Stomach (tissue), 9 donors: ENCODE measurements around the gene CA11. TPM values are rescaled to one million over a fixed set of nuclear protein-coding genes. Genes with fewer than 3 reads are reported as not detected.

Experiments
- DNase-seq, 2 donors: peaks; one replicate each; pipeline versions ENCODE4 v3.0.0 to v3.0.0-alpha.2; 2013 to 2019
- H3K27ac ChIP-seq, 5 donors: fragments of 200-600 bp in 4 of 5; sonication (generic) in 4 of 5; one replicate each; pipeline ENCODE4 v1.5.1; 2013 to 2019; ENCODE audit warnings: mild to moderate bottlenecking in 1 of 5, moderate library complexity in 1 of 5
- H3K27me3 ChIP-seq, 3 donors: fragments of 200-600 bp; sonication (generic); one replicate each; pipeline ENCODE4 v1.5.1; 2017 to 2019; ENCODE audit warnings: mixed run types in 1 of 3
- H3K36me3 ChIP-seq, 4 donors: fragments of 200-600 bp; sonication (generic); 1 replicate in 3 of 4; 2 replicates in 1 of 4; pipeline ENCODE4 v1.5.1; 2016 to 2019
- H3K4me1 ChIP-seq, 4 donors: fragments of 200-600 bp; sonication (generic); one replicate each; pipeline ENCODE4 v1.5.1; 2016 to 2019
- H3K4me3 ChIP-seq, 4 donors: fragments of 200-600 bp; sonication (generic) in 3 of 4; one replicate each; pipeline ENCODE4 v1.5.1; 2016 to 2019; ENCODE audit warnings: mild to moderate bottlenecking in 1 of 4
- H3K9me3 ChIP-seq, 4 donors: fragments of 200-600 bp; sonication (generic); one replicate each; pipeline ENCODE4 v1.5.1; 2016 to 2019
- EP300 ChIP-seq: sonication (generic); formaldehyde crosslinking; IDR thresholded peaks from one replicate; pipeline ENCODE4 v1.6.1; 2017; ENCODE audit warnings: antibody characterized with exemption
- POLR2A ChIP-seq, 4 donors: fragments of 450-650 bp; IDR thresholded peaks; one replicate each; pipeline ENCODE4 v1.6.1; 2016; ENCODE audit warnings: antibody characterized with exemption in 4 of 4, control low read depth in 2 of 4, mild to moderate bottlenecking in 1 of 4, moderate library complexity in 1 of 4
- POLR2AphosphoS5 ChIP-seq, 3 donors: sonication (generic); formaldehyde crosslinking; IDR thresholded peaks; one replicate each; pipeline ENCODE4 v1.6.1; 2016; ENCODE audit warnings: antibody characterized with exemption in 3 of 3
- WGBS, 5 donors: extraction: QIAGEN DNeasy Blood & Tissue Kit in 3 of 5; methylation state at CpG; one replicate each; pipeline versions ENCODE4 v1.1.5 to v1.1.7; 2013 to 2018; 5-methylcytosine and 5-hydroxymethylcytosine counted together
- intact Hi-C: fragments of 100-400 bp; cut with DNase I; formaldehyde crosslinking; loops from one replicate; pipeline ENCODE4 v1.15.1; 2023; ENCODE audit warnings: low total_unique reads
- polyA plus RNA-seq, 3 donors: library from polyadenylated mRNA; stranded (reverse); fragments of 200-250 nt; gene quantifications; one replicate each; pipeline ENCODE4 v1.2.3, GENCODE V29; 2013
- total RNA-seq, 5 donors: library from RNA; depleted of rRNA; stranded (reverse); fragments of >200 nt; gene quantifications; one replicate each; pipeline versions ENCODE4 v1.1.0 to v1.2.3, GENCODE V29; 2014 to 2016
- TF ChIP-seq, protein P1 (sequence below), 7 experiments: fragments of 450-650 bp in 4 of 7; fragments of 200-600 bp in 3 of 7; sonication (generic) in 3 of 7; IDR thresholded peaks; one replicate each; pipeline ENCODE4 v1.5.1; 2016 to 2019; ENCODE audit warnings: antibody characterized with exemption in 7 of 7, control low read depth in 2 of 7, mild to moderate bottlenecking in 1 of 7
- donor health status: healthy with polysubstance abuse.
- donor health status: Bipolar disorder and iron deficiency.
- donor health status: healthy.

CA11 gene
- total and polyA plus RNA-seq, 8 donors = 1.8 to 33.0 (median 15.8) TPM; not detected in 1

DNA sequence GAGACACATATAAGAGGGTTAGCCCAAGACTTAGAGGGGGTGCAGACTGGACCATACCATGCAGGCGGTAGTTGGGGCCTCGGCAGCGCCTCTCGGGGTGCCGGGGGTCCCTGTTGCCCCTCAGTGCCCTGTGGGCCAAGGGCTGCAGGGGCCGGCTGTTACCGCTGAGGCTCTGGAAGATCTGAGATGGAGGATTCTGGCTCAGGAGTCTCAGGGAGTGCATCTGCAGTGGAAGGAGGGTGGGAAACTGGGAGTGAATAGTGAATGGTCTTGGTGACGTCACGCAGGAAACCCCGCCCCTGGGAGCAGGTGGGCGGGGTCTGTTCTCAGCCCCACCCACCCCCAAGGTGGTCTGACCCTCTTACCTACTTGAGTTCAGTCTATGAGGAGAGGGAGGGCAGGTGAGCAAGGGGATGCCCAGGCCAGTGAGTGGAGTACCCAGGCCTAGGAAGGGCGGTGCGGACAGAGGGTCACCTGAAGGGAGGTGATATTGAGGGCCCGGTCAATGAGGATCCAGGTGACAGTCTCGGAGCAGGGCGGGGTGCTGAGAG is 7.1 kb downstream of the CA11 start:
- TF ChIP-seq POLR2A (IDR thresholded peaks at IDR 0.05) = no peak
- TF ChIP-seq POLR2AphosphoS5 (IDR thresholded peaks at IDR 0.05) = no peak
- no peak for TF ChIP-seq EP300
- TF ChIP-seq, protein P1, sequence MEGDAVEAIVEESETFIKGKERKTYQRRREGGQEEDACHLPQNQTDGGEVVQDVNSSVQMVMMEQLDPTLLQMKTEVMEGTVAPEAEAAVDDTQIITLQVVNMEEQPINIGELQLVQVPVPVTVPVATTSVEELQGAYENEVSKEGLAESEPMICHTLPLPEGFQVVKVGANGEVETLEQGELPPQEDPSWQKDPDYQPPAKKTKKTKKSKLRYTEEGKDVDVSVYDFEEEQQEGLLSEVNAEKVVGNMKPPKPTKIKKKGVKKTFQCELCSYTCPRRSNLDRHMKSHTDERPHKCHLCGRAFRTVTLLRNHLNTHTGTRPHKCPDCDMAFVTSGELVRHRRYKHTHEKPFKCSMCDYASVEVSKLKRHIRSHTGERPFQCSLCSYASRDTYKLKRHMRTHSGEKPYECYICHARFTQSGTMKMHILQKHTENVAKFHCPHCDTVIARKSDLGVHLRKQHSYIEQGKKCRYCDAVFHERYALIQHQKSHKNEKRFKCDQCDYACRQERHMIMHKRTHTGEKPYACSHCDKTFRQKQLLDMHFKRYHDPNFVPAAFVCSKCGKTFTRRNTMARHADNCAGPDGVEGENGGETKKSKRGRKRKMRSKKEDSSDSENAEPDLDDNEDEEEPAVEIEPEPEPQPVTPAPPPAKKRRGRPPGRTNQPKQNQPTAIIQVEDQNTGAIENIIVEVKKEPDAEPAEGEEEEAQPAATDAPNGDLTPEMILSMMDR (IDR thresholded peaks at IDR 0.05) = no peak
- 73 to 78% (median 76%) methylated on average over 16 of the region's 16 CpGs for WGBS, 5 donors
- H3K4me3 ChIP-seq = peak overlapping the region in 1 of 4 donors; percentile 62

DNA sequence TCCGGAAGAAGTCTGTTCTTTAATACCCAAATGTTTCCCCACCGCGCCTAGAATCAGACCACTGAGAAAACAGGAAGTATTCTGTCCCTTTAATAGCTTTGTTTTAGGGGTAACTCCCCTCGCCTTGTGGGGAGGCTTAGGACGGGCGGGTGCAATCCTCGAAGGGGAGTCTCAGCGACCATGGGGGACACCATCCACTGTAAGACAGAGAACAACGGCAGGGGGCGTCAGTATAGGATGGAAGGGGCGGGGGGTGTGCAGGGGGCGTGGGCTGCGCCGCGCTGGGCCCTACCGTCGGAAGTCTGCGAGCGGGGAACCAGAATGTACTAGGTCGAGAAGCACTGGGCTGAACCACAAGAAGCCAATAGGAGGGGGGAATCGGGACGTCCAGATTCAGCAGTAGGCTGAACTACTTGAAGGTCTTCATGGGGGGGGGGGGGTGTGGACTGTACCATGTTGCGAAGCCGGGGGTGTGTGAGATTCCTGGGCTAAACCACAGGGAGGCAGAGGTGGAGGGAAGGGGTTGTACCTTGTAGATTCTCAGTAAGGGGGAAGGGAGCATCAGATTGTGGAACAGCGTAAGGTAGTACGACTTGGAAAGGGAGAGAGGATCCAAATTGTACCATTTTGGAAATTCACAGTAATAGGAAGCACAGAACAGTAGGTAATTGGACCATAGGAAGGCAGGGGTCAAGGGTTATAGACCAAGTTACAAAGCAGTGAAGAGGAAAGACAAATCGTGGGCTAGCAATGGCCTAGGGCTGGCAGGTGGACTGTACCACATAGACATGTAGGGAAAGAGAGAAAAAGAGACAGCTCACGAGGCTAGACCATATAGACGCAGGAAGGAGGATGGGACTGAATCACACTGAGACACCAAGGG is 7.8 kb downstream of the CA11 start:
- H3K9me3 ChIP-seq = no peaks in the 10 kb centered on the region
- H3K4me3 ChIP-seq = peak overlapping the region; percentile 62 to 81 (median 76)
- H3K4me1 ChIP-seq = peaks cover 43 to 67% (median 55%) of the 10 kb centered on the region in 4 donors
- peak; percentile 83 to 97 for DNase-seq
- H3K27ac ChIP-seq = peak overlapping the region; percentile 90 to 98 (median 96)
- no peaks in the 10 kb centered on the region for H3K27me3 ChIP-seq
- intact Hi-C loops = no loop called here
- no peaks in the 10 kb centered on the region for H3K36me3 ChIP-seq
- WGBS, 5 donors = 6 to 9% (median 9%) methylated on average over 29 of the region's 29 CpGs
- TF ChIP-seq EP300 (no peak), POLR2AphosphoS5 (IDR thresholded peaks at IDR 0.05) (peak; percentile 27 to 78 (median 59)), POLR2A (IDR thresholded peaks at IDR 0.05) (peak in 2 of 4 donors; percentile 20 to 35)
- TF ChIP-seq, protein P1 (IDR thresholded peaks at IDR 0.05) = peak in 1 of 7 experiments; percentile 0

More for the DNA sequence above, 7.1 kb downstream of the CA11 start:
- peak overlapping the region; percentile 90 to 98 (median 96) for H3K27ac ChIP-seq
- DNase-seq = peak in 1 of 2 donors; percentile 64
- intact Hi-C loops = no loop called here
- peaks cover 36 to 59% (median 48%) of the 10 kb centered on the region in 4 donors for H3K4me1 ChIP-seq
- no peaks in the 10 kb centered on the region for H3K9me3 ChIP-seq
- no peaks in the 10 kb centered on the region for H3K36me3 ChIP-seq
- no peaks in the 10 kb centered on the region for H3K27me3 ChIP-seq

DNA sequence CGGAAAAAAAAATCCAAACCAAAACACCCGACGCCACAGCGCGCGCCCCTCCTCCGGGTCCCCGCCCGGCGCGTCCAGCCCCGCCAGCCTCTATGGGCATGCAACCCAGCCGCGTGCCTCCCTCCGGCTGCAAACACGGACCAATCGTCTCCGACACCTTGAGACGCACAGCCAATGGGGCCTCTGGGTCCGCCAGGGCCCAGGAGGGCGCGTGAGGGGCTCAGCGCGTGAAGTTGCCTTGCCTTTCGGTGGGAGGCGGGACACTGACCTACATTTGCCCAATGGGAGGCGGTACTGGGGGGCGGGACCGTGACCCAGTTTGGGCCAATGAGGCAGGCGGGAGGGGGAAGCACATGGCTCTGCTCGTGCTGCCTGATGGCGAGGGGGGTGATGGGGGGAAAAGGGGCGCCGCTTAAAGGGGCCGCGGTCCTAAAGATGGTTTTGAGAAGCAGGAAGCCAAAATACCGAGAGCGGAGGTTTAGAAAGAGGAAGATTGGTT is 8.5 kb downstream of the CA11 start:
- DNase-seq = peak; percentile 99 to 100
- peak; percentile 42 to 92 (median 89) for TF ChIP-seq POLR2AphosphoS5 (IDR thresholded peaks at IDR 0.05)
- TF ChIP-seq POLR2A (IDR thresholded peaks at IDR 0.05) = no peak
- TF ChIP-seq EP300 = no peak
- TF ChIP-seq, protein P1 (IDR thresholded peaks at IDR 0.05) = peak in 1 of 7 experiments; percentile 16
- intact Hi-C loops = no loop called here

DNA sequence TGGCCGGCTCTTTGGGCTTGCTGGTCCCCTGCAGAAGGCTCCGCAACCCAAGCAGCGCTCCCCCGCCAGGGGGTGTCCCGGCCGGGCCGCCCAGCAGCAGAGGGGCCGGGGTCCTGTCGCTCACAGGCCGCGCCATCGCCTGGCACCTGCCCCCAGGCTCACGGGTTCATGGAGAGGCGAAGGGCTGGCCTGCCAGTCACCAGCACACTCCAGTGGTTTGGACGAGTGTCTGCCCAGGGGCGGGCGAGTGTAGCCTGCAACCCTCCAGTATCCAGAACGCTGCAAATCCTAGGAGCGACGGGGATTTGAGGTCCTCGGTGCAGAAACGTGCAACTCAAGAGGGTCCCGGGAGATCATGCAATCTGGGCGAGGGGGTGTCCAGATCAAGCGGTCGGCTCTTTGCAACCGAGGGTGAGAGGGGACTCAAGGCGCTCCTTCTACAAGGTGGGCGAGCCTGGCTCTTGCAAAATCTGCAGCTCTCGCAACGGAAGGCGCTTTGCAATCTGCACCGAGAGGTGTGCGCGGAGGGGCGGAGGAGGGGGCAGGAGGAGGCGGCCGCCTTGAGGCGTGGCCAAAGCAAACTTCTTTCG is 9.0 kb downstream of the CA11 start, which contains the start of gene DBP:
Gene DBP, minus strand, starts transcription at position 521 of the 590 bp plus-strand sequence. Its CDS starts 385 bp downstream, at position 136.
- peak within 1 kb of the TSS; percentile 62 to 81 (median 76) for H3K4me3 ChIP-seq
- 0 to 1% (median 0%) methylated on average over 29 to 40 of the region's 40 CpGs for WGBS, 5 donors
- peaks cover 54 to 79% (median 66%) of the 10 kb centered on the region in 4 donors for H3K4me1 ChIP-seq
- DNase-seq = peak in 1 of 2 donors; percentile 45
- peaks cover 0 to 12% (median 7%) of the 10 kb centered on the region in 4 donors for H3K36me3 ChIP-seq
- TF ChIP-seq, protein P1 (IDR thresholded peaks at IDR 0.05) = no peak
- TF ChIP-seq POLR2A (IDR thresholded peaks at IDR 0.05) (no peak), POLR2AphosphoS5 (IDR thresholded peaks at IDR 0.05) (no peak), EP300 (no peak)
- intact Hi-C loops = no loop called here
- H3K27ac ChIP-seq = peak within 1 kb of the TSS; percentile 90 to 98 (median 96)
- H3K27me3 ChIP-seq = no peaks in the 10 kb centered on the region
- H3K9me3 ChIP-seq = no peaks in the 10 kb centered on the region

More for the DNA sequence above, 8.5 kb downstream of the CA11 start:
- WGBS, 5 donors = 0 to 2% (median 1%) methylated on average over 16 to 38 of the region's 38 CpGs
- H3K36me3 ChIP-seq = peaks cover 0 to 6% (median 5%) of the 10 kb centered on the region in 4 donors
- no peaks in the 10 kb centered on the region for H3K27me3 ChIP-seq
- no peaks in the 10 kb centered on the region for H3K9me3 ChIP-seq
- peak overlapping the region; percentile 90 to 98 (median 96) for H3K27ac ChIP-seq
- H3K4me1 ChIP-seq = peaks cover 50 to 73% (median 62%) of the 10 kb centered on the region in 4 donors
- H3K4me3 ChIP-seq = peak overlapping the region; percentile 62 to 81 (median 76)
